Uterus (tissue), 4 donors: Measurements from ENCODE around the gene EIF1AD. TPM values are rescaled to one million over a fixed set of nuclear protein-coding genes. Genes with fewer than 3 reads are reported as not detected.
A peak's percentile ranks its signal among the peaks of the same experiment; 100 is the strongest.

Experiments
- DNase-seq, 2 donors: peaks; one replicate each; pipeline ENCODE4 v3.0.0-alpha.2; 2019 to 2020
- H3K27ac ChIP-seq, 2 donors: fragments of 200-600 bp; sonication (generic); 1 replicate in 1 of 2; 2 replicates in 1 of 2; pipeline ENCODE4 v1.5.1; 2016 to 2018
- H3K27me3 ChIP-seq, 2 donors: fragments of 200-600 bp; sonication (generic); one replicate each; pipeline ENCODE4 v1.5.1; 2018 to 2019; ENCODE audit warnings: control low read depth in 1 of 2
- H3K36me3 ChIP-seq, 2 donors: fragments of 200-600 bp; sonication (generic); one replicate each; pipeline ENCODE4 v1.5.1; 2019; ENCODE audit warnings: control low read depth in 1 of 2
- H3K4me1 ChIP-seq, 2 donors: fragments of 200-600 bp; sonication (generic); one replicate each; pipeline ENCODE4 v1.5.1; 2018 to 2019; ENCODE audit warnings: control low read depth in 1 of 2
- H3K4me3 ChIP-seq, 2 donors: fragments of 200-600 bp; sonication (generic); 1 replicate in 1 of 2; 2 replicates in 1 of 2; pipeline ENCODE4 v1.5.1; 2018 to 2019; ENCODE audit warnings: mild to moderate bottlenecking in 1 of 2
- H3K9me3 ChIP-seq, 2 donors: fragments of 200-600 bp; sonication (generic); one replicate each; pipeline ENCODE4 v1.5.1; 2019; ENCODE audit warnings: control low read depth in 1 of 2
- POLR2A ChIP-seq, 2 donors: fragments of 450-650 bp; IDR thresholded peaks; one replicate each; pipeline ENCODE4 v1.6.1; 2016; ENCODE audit warnings: antibody characterized with exemption in 2 of 2, mild to moderate bottlenecking in 1 of 2, moderate library complexity in 1 of 2
- intact Hi-C: fragments of 100-400 bp; cut with DNase I; formaldehyde crosslinking; loops from one replicate; pipeline ENCODE4 v1.15.1; 2023; ENCODE audit warnings: low total_unique reads
- total RNA-seq, 4 donors: library from RNA; depleted of rRNA in 3 of 4; stranded (reverse); fragments of >200 nt in 3 of 4; gene quantifications; one replicate each; pipeline versions ENCODE4 v1.1.0 to v1.2.4, GENCODE V29; 2014 to 2023
- TF ChIP-seq, protein P1 (sequence below), 4 experiments: fragments of 200-600 bp in 2 of 4; fragments of 450-650 bp in 2 of 4; sonication (generic) in 2 of 4; IDR thresholded peaks; one replicate each; pipeline ENCODE4 v1.5.1; 2016 to 2019; ENCODE audit warnings: antibody characterized with exemption in 4 of 4, mild to moderate bottlenecking in 2 of 4, moderate library complexity in 1 of 4
- donor health status: DM: yes; HTN: yes; CAD: no.

EIF1AD gene
- total RNA-seq, 4 donors from 2014 or later, result 15.6 to 38.2 (median 33.1) TPM

DNA sequence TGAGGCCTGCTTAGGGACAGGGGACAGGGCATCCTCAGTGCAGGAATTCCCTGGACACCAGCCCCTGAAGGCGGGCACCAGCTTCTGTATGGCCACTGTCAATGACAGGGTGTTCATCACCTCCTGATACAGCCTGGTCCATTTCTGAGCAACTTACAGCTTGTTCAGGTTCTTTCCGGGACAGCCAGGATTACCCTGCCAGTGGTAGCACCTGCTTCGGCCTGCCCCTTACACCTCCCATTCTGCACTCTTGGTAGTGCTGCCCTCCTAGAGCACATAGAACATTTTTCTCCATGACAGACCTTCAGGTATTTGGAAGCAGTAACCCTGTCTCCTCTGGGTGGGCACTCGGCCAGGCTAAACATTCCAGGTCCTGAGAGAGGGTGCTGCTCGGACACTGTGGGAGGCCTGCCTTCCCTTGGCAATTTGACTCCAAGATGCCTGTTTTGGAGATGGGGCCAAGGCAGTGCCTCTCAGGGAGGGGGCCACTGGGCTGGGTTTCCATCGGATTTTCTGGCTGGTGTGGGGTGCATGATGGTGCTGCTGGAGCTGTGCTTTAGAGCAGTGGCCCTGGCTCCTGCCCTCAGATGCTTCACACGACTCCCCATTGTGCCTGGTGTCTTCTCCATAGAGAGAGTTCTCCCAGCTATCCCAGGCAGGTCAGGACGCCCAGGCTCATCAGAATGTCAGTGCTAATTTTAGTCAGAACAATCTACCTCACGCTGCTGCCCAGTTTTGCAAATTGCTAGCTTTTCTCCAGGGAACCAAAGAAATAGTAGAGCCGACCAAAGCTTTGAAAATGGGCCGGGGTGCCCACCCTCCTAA lies 45.8 kb upstream of the EIF1AD start:
- Histone ChIP-seq H3K4me3 (no peak overlapping the region), H3K9me3 (no peaks in the 10 kb centered on the region), H3K4me1 (peaks cover 0 to 4% of the 10 kb centered on the region in 2 donors), H3K27ac (no peak overlapping the region), H3K27me3 (no peaks in the 10 kb centered on the region), H3K36me3 (no peaks in the 10 kb centered on the region)
- DNase-seq, result no peak
- intact Hi-C loops, result no loop called here
- TF ChIP-seq, protein P1, sequence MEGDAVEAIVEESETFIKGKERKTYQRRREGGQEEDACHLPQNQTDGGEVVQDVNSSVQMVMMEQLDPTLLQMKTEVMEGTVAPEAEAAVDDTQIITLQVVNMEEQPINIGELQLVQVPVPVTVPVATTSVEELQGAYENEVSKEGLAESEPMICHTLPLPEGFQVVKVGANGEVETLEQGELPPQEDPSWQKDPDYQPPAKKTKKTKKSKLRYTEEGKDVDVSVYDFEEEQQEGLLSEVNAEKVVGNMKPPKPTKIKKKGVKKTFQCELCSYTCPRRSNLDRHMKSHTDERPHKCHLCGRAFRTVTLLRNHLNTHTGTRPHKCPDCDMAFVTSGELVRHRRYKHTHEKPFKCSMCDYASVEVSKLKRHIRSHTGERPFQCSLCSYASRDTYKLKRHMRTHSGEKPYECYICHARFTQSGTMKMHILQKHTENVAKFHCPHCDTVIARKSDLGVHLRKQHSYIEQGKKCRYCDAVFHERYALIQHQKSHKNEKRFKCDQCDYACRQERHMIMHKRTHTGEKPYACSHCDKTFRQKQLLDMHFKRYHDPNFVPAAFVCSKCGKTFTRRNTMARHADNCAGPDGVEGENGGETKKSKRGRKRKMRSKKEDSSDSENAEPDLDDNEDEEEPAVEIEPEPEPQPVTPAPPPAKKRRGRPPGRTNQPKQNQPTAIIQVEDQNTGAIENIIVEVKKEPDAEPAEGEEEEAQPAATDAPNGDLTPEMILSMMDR (IDR thresholded peaks at IDR 0.05), result no peak
- no peak for TF ChIP-seq POLR2A (IDR thresholded peaks at IDR 0.05)

DNA sequence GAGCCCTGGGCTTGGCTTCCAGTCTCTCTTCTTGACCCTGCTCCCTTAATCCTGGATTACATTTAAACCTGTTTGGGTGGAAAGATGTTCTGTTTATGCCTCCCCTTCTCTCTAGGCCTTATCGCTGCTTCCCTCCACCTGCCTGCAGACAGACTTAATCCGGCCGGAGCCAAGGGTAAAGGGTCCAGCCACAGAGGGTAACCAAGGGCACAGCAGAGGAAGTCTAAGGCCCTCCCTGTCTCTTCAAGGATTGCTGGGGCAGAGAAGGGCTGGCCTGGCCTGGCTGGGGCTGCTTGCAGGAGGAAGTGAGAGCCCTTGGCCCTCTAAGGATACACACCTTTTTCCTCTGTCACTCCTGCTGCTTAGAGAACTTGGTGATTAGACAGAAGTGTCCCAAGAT lies 44.9 kb upstream of the EIF1AD start:
- H3K4me3 ChIP-seq, result no peak overlapping the region
- H3K4me1 ChIP-seq, result peaks cover 0 to 4% of the 10 kb centered on the region in 2 donors
- no peak for TF ChIP-seq POLR2A (IDR thresholded peaks at IDR 0.05)
- TF ChIP-seq, protein P1 (IDR thresholded peaks at IDR 0.05), result no peak
- no peak overlapping the region for H3K27ac ChIP-seq
- H3K27me3 ChIP-seq, result no peaks in the 10 kb centered on the region
- no peaks in the 10 kb centered on the region for H3K9me3 ChIP-seq
- intact Hi-C loops, result no loop called here
- no peak for DNase-seq
- no peaks in the 10 kb centered on the region for H3K36me3 ChIP-seq

DNA sequence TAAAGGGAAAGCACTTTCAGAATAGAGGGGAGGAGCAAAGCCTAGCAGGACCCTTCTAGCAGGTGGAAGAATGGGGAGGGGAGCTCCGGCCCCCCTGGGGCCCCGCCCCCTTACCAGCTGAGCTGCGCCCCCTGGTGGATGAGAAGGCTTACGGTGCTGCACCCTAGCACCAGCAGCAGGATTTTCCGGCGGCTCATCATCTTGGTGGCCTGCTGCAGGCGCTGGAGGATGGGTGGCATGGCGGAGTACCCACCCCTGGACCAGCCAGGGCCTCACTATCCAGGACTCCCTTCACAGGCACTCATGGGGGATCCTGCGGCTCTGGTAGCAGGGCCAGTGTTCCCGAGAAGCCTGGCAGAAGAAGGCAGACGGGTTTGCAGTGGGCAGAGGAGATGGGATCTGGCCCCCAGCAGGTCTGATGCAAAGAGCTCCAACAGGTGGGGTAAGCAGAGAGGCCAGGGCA lies 43.3 kb upstream of the EIF1AD start:
- intact Hi-C loops, result no loop called here
- H3K27me3 ChIP-seq, result no peaks in the 10 kb centered on the region
- peak; percentile 64 to 67 for DNase-seq
- H3K4me3 ChIP-seq, result no peak overlapping the region
- no peaks in the 10 kb centered on the region for H3K9me3 ChIP-seq
- H3K36me3 ChIP-seq, result no peaks in the 10 kb centered on the region
- H3K27ac ChIP-seq, result no peak overlapping the region
- no peaks in the 10 kb centered on the region for H3K4me1 ChIP-seq
- TF ChIP-seq, protein P1 (IDR thresholded peaks at IDR 0.05), result peak; percentile 74 to 86 (median 79)
- no peak for TF ChIP-seq POLR2A (IDR thresholded peaks at IDR 0.05)

DNA sequence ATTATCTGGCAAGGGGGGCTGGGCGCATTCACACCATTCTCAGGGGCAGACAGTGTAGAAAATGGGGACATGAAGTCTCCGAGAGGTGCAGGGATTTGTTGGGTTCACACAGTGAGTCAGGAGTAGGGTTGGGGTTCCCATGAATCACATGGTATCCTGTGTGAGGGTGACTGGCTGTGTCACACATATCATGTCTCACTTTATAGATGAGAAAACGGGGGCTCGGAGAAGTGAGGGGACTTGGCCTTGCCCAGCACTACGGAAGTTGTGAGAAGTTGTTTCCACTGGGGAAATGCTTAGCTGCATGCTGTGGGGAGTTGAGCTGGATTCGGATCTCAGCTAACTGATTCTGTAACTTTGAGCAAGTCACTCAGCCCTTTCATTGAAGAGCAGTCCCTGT lies 42.8 kb upstream of the EIF1AD start:
- no peak overlapping the region for H3K4me3 ChIP-seq
- no peaks in the 10 kb centered on the region for H3K36me3 ChIP-seq
- H3K27ac ChIP-seq, result no peak overlapping the region
- TF ChIP-seq, protein P1 (IDR thresholded peaks at IDR 0.05), result no peak
- no peak for TF ChIP-seq POLR2A (IDR thresholded peaks at IDR 0.05)
- no peaks in the 10 kb centered on the region for H3K4me1 ChIP-seq
- no peaks in the 10 kb centered on the region for H3K27me3 ChIP-seq
- intact Hi-C loops, result no loop called here
- no peak for DNase-seq
- H3K9me3 ChIP-seq, result no peaks in the 10 kb centered on the region
